ENCODE measurements around the gene ATG2A.

ATG2A gene

GRCh38 chr11:64868904-64869570, 48.0 kb downstream of the ATG2A start:
- DNase-seq (ENCODE audit: low spot score), result no peak

DNA sequence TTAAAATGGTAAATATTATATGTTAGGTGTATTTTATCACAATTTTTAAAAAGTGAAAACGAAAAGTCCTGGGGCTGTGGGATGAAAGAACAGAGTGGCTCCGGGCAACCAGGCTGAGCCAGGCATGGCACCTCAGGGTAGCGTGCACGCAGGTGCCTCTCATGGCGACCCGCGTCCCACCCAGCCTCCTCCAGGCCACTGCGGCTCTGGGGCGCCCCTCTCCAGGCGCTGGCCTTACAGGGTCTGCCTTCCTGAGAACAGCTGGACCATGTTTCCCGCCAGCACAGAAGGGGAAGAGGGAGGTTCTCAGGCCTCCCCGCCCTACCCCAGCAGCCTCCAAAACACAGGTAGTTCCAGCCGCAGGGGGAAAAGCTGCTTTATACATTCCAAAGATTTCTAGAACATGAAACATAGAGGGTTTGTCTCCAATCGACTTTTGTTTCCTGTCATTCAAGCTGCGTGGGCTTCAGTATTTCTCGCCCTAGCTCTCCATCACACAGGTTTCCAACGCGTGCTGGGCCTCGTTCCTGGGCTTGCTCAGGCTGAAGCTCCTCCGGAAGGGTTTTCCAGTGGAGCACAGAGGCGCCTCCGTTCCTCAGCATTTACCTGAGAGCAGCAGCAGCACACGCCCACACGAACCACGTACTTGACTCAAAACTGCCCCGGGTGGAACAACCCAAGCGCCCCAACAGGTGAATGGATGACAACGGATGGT, 49.1 kb downstream of the ATG2A start:
- no peak for DNase-seq (ENCODE audit: low spot score)

DNA sequence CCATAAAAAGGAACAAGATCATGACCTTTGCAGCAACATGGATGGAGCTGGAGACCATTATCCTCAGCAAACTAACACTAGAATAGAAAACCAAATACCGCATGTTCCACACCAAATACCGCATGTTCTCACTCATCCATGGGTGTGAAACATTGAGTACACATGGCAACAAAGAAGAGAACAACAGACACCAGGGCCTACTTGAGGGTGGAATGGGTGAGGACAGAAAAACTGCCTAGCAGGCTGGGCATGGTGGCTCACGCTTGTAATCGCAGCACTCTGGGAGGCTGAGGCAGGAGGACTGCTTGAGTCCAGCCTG, 50.9 kb downstream of the ATG2A start:
- DNase-seq (ENCODE audit: low spot score), result no peak

DNA sequence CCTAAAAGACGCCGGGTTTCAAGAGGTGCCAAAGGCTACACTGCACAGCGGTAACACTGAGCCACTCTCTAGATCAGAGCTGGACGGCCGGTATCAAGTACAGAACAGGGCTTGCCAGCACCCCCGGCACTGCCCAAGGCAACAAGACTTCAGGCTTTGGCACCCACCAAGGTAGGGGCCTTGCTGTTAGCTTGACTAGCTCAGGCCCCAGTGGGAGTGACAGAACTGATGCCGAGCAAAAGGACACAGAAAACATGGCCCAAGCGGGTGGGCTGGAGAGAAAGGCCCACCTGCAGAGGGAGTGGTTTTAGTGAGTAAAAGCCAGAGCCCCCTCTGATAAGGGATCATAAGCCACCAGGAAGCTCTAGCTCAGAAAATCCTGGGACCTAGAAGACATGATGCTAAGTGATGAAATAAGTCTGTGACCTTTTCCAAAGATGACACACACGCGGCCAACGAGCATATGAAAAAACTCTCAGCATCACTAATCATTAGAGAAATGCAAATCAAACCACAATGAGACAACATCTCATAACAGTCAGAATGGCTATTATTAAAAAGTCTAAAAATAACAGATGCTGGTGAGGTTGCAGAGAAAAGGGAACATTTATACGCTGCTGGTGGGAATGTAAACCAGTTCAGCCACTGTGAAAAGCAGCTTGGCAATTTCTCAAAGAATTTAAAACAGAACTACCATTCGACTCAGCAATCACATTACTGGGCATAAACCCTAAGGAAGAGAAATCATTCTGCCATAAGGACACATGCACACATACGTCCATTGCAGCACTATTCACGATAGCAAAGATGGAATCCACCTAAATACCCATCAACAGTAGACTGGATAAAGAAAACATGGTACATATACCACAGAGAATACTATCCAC, 51.5 kb downstream of the ATG2A start:
- DNase-seq (ENCODE audit: low spot score), result no peak

- no peak for DNase-seq (ENCODE audit: low spot score)
These were observed 52.3 kb downstream of the ATG2A start for GRCh38 chr11:64864473-64865285.

DNA sequence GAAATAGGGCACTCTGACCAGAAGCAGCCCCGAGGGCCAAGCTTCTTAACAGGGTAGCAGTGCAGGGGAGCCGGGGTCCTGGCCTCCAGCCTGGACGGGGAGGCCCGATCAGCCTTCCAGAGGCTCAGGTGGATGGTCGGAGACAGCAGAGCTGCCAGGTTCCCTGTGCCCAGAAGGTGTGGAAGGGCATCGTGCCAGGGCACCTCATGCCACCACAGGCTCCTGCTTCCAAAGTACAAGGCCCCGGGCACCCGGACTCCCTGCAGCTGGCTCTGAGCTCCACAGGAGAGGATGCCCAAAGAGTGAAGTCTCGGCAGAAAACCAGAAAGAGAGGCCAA, 52.9 kb downstream of the ATG2A start:
- no peak for DNase-seq (ENCODE audit: low spot score)

- DNase-seq (ENCODE audit: low spot score), result no peak
These were observed 53.5 kb downstream of the ATG2A start for GRCh38 chr11:64863391-64864060.

DNA sequence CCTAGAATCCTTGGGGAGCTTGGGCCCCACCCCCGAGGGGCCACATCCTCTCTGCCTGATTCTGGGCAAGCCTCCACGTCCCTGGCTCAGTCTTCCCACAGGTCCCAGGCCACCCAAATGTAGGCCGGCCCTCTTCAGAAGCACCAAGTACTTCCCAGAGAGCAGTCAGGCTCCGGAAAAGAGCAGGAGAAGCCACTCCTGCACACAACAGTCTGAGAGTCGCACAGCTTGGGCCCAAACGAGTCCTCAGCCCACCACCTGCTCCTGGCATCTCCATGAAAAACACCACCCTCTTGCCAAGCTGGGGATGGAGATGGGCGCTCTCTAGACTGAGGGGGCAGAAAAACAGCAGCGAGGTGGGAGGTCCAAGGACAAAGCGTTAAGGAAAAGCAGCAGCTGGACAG, 54.0 kb downstream of the ATG2A start:
- no peak for DNase-seq (ENCODE audit: low spot score)

GRCh38 chr11:64861227-64861975, 55.6 kb downstream of the ATG2A start:
- DNase-seq (ENCODE audit: low spot score), result no peak

DNA sequence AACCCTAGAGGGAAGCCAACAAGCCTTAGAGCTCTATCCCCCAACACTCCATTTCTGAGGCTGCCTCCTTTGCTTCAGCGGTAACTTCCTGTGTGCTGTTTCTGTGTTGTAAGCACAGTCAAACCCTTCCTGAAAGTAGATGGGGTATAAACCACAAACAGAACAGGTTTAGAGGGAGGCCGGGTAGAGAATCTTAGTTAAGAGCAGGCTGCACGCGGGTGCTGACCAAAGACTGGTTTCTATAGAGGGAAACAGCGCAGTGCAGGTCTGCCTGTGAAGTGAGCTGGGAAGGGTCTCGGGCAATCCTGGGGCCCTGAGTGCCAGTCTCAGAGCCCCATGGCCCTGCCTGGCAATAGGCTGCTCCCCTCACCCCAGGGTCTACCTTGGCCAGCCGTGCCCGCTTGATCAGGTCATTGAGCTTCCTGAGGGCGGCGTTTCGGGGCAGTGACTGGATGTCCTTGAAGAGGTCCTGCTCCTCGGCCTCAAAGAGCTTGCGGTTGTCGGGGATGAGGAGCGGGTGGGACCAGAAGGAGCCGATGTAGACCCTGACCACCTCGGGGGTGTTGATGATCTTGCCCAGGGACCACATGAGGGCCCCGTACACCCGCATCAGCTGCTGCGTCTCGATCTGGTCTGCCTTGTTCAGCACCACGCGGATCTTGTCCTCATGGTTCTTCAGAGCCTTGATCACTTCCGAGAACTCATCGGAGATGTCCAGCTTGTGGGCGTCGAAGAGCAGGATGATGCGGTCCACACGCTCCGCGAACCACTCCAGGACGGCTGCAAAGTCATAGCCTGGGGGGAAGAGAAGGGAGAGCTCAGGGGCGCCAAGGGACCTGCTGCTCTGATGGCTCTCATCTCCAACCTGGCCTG, 57.2 kb downstream of the ATG2A start:
- no peak for DNase-seq (ENCODE audit: low spot score)

DNA sequence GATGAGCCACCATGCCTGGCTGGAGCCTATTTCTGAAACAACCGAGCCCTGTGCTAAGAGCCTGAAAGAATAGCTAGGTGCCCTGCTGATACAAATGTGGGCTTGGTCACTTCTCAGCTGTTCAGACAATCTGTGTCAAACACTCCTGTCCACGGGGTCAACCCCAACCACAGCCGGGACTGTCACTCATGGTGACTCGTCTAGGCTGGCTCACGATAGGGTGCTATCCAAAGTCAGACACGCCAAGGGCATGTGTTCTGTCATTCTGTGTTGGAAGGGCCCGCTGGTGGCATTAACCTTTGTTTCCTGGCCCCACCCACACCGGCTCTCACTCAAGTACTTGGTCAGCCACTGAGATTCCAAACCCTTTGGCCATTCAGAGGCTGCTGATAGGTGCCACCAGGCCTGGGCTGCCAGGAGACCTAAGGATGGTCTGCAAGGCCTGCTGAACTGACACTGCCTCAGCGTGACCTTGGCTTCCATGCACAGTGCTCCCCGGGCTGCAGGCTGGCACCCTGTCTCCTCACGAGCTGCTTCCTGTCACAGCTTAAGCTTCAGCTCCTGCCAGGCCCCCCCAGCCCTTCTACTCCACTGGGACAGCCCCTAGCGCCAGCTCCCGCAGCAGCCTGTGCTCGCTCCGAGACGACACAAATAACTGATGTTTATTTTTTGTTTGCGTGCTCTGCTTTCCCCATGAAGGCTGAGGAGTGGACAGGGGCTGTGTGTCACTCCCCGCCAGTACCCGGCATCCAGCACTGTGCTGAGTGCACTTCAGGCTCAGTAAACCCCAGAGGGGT, 58.3 kb downstream of the ATG2A start:
- DNase-seq (ENCODE audit: low spot score), result no peak

DNA sequence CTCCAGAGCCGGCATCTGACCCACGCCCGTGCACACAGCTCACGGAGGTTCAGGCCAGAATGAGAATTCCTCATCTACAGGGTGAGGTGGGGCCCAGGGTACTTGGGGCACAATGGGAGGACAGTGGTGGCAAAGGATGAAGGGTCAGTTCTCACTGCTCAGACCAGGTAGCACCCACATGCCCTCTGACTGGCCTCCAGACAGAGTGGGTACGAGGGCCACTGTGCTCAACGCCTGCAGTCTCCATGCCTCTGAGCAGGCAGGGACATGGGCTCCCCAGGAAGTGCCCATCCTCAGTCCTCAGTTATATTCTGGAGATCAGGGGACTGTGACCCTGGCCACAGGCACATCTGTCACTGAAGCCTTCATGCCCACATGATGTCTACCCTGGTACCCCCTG, 59.5 kb downstream of the ATG2A start:
- DNase-seq (ENCODE audit: low spot score), result no peak

GRCh38 chr11:64856382-64857227, 60.4 kb downstream of the ATG2A start:
- DNase-seq (ENCODE audit: low spot score), result no peak

- DNase-seq (ENCODE audit: low spot score), result no peak
These were observed 61.3 kb downstream of the ATG2A start for GRCh38 chr11:64855596-64856304.

GRCh38 chr11:64854534-64855502, 62.2 kb downstream of the ATG2A start:
- peak; percentile 76 for DNase-seq (ENCODE audit: low spot score)

GRCh38 chr11:64854157-64854533, 62.9 kb downstream of the ATG2A start:
- DNase-seq (ENCODE audit: low spot score), result no peak
